OCI-LY1 (cell line): Measurements from ENCODE around the gene ANLN.

Experiments
- CTCF ChIP-seq: fragments of 200-600 bp; sonication (generic), shearing (Covaris generic); IDR thresholded peaks from 2 replicates; pipeline ENCODE4 v1.5.1; 2017; ENCODE audit warnings: mild to moderate bottlenecking, antibody characterized with exemption, low read length, moderate library complexity, mixed read lengths
- EZH2 ChIP-seq: fragments of 200-600 bp; sonication (generic), shearing (Covaris generic); IDR thresholded peaks from 2 replicates; pipeline ENCODE4 v1.8.0; 2017; ENCODE audit warnings: borderline replicate concordance, mixed run types, mild to moderate bottlenecking, antibody characterized with exemption, low read length, moderate library complexity, mixed read lengths

- TF ChIP-seq CTCF (no peak), EZH2 (no peak)
Observed at GRCh38 chr7:36346260-36346831, 43.3 kb upstream of the ANLN start.
